Subcutaneous adipose tissue (tissue), 4 donors: ENCODE data around the gene FRAS1. TPM values are rescaled to one million over a fixed set of nuclear protein-coding genes. Genes with fewer than 3 reads are reported as not detected.

Experiments
- CTCF ChIP-seq: fragments of 450-650 bp; IDR thresholded peaks from one replicate; pipeline ENCODE4 v1.5.1; 2016; ENCODE audit warnings: low read depth, mild to moderate bottlenecking, control low read depth, antibody characterized with exemption, moderate library complexity
- total RNA-seq, 4 donors: library from RNA; depleted of rRNA; stranded (reverse); fragments of >200 nt; gene quantifications; one replicate each; pipeline ENCODE4 v1.1.0, GENCODE V29; 2016

The FRAS1 gene
- total RNA-seq, 4 donors from 2014 or later, result 2.2 to 6.0 (median 3.6) TPM

DNA sequence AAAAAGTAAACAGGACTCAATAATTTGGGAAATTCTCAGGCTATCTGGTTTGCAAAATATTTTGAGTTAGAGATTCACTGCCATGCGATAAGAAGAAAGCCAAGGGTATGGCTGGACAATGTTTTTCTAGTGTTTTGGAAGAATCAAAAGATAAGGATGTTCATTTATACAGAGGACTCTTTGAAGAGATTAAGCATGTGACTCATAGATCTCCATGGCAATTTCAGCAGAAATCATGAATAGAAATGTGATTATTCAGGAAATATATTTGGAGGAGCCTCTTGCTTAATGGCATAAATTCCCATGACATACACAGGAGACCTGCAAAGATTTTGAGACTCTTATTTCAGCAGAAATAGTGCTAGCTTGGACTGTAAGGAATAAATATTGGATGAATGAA is 16.7 kb upstream of the FRAS1 start:
- TF ChIP-seq CTCF, result no peak

DNA sequence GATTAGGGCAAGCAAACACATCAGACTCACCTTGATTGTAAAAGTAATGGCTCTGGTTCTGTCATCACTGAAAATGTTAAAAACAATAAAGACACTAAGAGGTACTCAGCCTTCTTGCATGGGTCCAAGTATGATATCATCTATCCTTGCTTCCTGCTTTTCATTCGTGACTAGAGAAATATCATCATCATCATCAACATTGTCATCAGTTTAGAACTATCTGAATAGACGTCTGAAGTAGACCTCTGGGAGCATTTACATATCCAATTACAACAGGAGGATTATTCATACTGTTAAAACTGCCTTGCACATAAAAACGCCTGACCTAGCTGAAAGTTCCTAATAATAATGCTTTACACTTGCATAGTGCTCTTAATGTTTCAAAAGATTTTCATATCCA is 9.8 kb upstream of the FRAS1 start:
- no peak for TF ChIP-seq CTCF

DNA sequence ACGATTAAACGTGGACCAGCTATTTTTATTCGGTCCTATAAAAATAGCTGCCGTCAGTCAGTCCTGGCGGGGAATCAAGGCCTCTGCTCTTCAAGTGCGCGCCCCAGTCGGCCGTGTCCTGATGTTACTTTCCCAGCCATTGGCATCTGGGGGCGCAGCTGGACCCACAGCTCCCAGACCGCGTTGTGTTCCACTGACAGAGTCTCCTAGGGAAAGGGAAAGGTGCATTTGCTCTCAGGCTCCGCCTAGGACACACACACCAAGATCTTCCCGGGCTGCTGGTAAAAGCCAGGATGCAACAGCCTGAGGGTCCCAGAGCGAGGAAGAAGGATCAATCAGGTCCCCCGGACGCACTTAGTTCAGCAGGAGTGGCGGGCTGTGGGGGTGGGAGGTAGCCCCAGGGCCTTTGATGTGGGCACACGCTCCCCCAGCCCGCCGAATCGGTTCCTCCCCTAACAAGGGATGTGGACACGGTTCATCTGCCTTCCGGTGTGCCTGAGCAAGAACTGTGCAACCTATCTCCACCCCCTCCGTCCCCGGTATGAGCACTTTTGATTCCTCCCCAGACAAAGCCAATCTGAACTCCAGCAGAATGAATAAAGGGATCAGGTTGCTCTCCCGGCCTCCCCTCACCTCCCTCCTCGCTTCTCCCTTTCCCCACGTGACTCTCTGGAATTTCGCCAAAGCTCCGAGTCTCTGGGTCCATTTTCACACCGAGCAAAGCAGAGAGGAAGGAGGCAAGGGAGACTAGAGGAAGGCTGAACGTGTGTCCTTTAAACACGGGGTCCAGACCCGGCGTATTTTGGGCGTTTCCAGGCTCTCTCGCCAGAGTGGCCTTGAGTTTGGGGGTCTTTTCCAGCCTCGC is 626 bp upstream of the FRAS1 start:
- TF ChIP-seq CTCF, result no peak

DNA sequence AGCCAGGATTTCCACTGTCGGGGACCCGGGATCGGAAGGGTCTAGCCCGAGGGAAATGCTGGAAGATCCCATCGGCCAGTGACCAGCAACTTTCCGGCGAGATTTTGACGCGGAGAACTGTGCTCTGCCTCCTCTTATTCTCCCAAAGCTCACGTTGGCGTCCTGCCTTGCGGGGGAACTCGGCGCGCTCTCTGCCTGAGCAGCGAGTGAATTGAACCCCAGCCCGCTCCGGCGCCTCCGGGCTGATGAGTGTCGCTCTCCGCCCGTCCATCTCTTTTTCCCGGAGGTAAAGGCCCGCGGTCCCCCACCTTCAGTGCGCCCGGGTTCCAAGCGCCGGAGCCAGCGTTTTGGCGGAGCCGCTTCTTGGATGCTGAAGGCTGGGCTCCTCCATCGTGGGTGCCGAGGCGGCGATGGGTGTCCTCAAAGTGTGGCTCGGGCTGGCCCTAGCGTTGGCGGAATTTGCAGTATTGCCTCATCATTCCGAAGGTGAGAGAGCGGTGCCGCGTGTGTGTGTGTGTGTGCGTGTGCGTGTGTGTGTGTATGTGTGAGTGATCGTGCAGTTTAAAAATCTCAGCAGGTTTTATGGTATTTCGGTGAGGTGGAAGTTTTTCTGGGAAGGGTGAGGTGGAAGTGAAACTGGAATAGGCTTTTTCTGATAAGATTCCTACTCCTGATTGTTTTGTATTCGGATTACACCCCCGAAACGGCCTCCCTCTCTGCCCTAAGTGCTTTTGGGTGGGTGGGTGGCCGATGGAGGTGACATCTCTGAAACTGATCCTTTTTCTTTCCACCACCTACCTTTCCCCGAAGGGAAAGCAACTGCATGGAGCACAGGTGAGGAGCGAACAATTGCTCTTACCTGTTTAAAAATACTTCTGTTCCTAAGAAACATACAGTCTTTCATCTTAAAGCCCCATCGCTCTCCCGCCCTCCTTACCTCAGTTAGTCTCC is 752 bp downstream of the FRAS1 start:
- no peak for TF ChIP-seq CTCF

GRCh38 chr4:78058591-78059523 is 1.7 kb downstream of the FRAS1 start:
- TF ChIP-seq CTCF, result no peak

DNA sequence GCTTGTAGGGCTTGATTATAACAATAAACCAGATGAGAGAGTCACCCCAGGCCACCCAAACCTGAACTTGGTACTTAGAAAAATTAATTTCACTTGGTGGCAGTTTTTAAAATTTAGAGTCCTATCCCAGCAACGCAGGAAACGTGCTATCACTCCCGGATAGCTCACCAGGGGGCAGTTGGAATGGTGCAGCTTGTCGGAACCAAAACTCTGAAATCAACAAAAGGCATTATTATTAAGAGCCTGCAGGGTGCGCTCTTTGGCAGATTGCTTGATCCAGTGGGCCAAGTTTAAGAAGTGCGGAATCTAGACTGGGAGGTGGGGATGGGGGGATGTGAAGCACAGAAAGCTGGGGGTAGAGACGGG is 2.4 kb downstream of the FRAS1 start:
- no peak for TF ChIP-seq CTCF
